Fibroblast of lung (primary cell): ENCODE data around the gene OR5AN1.

ENCODE experiments used
- CTCF ChIP-seq, 2 donors: IDR thresholded peaks in 1 of 2; conservative IDR thresholded peaks in 1 of 2; 1 replicate in 1 of 2; 2 replicates in 1 of 2; pipeline ENCODE4 v1.5.1; 2011 to 2012; ENCODE audit warnings: low read length in 2 of 2, control low read depth in 1 of 2, inconsistent platforms in 1 of 2, low read depth in 1 of 2, mild to moderate bottlenecking in 1 of 2
- EZH2 ChIP-seq: IDR thresholded peaks from 2 replicates; pipeline ENCODE4 v1.5.1; 2012; ENCODE audit warnings: low read length, control low read depth, mild to moderate bottlenecking; ENCODE audit errors: missing control alignments

- TF ChIP-seq CTCF (conservative IDR thresholded peaks at IDR 0.05 in 1 of 2, IDR thresholded peaks at IDR 0.05 in 1 of 2; ENCODE audit: low read depth in 1 of 2, low read length in 2 of 2) (no peak), EZH2 (no peak)
Measured at GRCh38 chr11:59418156-59418555, 59.5 kb downstream of the OR5AN1 start.
